ENCODE data around the gene ATP10A.

DNA sequence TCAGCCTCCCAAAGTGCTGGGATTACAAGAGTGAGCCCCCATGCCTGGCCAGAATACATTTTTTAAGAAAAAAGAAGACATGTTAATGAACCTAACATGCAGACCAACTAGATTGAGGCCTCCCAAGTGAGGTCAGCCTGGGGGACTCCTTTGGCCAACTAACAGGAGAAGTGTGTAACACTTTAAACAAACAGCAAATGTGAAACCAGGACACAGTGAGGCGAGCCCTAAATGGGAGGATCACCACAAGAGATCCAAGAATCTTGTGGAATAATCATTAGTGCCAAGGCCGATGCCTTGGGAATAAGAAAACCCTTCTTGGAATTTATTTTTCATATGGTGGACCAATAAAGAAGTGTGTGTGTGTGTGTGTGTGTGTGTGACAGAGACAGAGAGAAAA lies 73.9 kb downstream of the ATP10A start:
- TF ChIP-seq, protein P1, sequence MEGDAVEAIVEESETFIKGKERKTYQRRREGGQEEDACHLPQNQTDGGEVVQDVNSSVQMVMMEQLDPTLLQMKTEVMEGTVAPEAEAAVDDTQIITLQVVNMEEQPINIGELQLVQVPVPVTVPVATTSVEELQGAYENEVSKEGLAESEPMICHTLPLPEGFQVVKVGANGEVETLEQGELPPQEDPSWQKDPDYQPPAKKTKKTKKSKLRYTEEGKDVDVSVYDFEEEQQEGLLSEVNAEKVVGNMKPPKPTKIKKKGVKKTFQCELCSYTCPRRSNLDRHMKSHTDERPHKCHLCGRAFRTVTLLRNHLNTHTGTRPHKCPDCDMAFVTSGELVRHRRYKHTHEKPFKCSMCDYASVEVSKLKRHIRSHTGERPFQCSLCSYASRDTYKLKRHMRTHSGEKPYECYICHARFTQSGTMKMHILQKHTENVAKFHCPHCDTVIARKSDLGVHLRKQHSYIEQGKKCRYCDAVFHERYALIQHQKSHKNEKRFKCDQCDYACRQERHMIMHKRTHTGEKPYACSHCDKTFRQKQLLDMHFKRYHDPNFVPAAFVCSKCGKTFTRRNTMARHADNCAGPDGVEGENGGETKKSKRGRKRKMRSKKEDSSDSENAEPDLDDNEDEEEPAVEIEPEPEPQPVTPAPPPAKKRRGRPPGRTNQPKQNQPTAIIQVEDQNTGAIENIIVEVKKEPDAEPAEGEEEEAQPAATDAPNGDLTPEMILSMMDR (conservative IDR thresholded peaks at IDR 0.05), result no peak
- TF ChIP-seq ZFX (IDR thresholded peaks at IDR 0.05), result no peak
